GM19193 (cell line): Measurements from ENCODE around the gene DSCAML1.

ENCODE experiments used
- POLR2A ChIP-seq: IDR thresholded peaks from 4 replicates; pipeline ENCODE4 v1.6.1; 2011; ENCODE audit not compliant: insufficient read depth, insufficient read length; ENCODE audit errors: extremely low read depth

The DSCAML1 gene

GRCh38 chr11:117697319-117697718, 99.7 kb downstream of the DSCAML1 start:
- TF ChIP-seq POLR2A: no peak

- no peak for TF ChIP-seq POLR2A
Observed at GRCh38 chr11:117696540-117696939, 100.5 kb downstream of the DSCAML1 start.

GRCh38 chr11:117693344-117693743, 103.7 kb downstream of the DSCAML1 start:
- TF ChIP-seq POLR2A: no peak

- TF ChIP-seq POLR2A: no peak
Observed at GRCh38 chr11:117691516-117691915, 105.5 kb downstream of the DSCAML1 start.

- no peak for TF ChIP-seq POLR2A
Observed at GRCh38 chr11:117691218-117691514, 105.8 kb downstream of the DSCAML1 start.

GRCh38 chr11:117690484-117691217, 106.4 kb downstream of the DSCAML1 start:
- no peak for TF ChIP-seq POLR2A

- no peak for TF ChIP-seq POLR2A
Observed at GRCh38 chr11:117688255-117688797, 108.7 kb downstream of the DSCAML1 start.

GRCh38 chr11:117687776-117688175, 109.2 kb downstream of the DSCAML1 start:
- no peak for TF ChIP-seq POLR2A

GRCh38 chr11:117686711-117687110, 110.3 kb downstream of the DSCAML1 start:
- TF ChIP-seq POLR2A: no peak

GRCh38 chr11:117685566-117685965, 111.5 kb downstream of the DSCAML1 start:
- no peak for TF ChIP-seq POLR2A

- no peak for TF ChIP-seq POLR2A
Observed at GRCh38 chr11:117684731-117685130, 112.3 kb downstream of the DSCAML1 start.

GRCh38 chr11:117684111-117684510, 112.9 kb downstream of the DSCAML1 start:
- TF ChIP-seq POLR2A: no peak

GRCh38 chr11:117681438-117681837, 115.6 kb downstream of the DSCAML1 start:
- no peak for TF ChIP-seq POLR2A

GRCh38 chr11:117679461-117679860, 117.6 kb downstream of the DSCAML1 start:
- TF ChIP-seq POLR2A: no peak

GRCh38 chr11:117678658-117679406, 118.2 kb downstream of the DSCAML1 start:
- TF ChIP-seq POLR2A: no peak

- no peak for TF ChIP-seq POLR2A
Observed at GRCh38 chr11:117677729-117678310, 119.2 kb downstream of the DSCAML1 start.
